CD4-positive, alpha-beta T cell treated with Interleukin-15 for 1 hour (primary cell): ENCODE results near the gene ADCY9.
A peak's percentile ranks its signal among the peaks of the same experiment; 100 is the strongest.
"Not testable (repeated sequence)": the region's sequence is repeated elsewhere in the genome, so short reads cannot be mapped to it uniquely, and the experiment has no call there.

Experiments used
- DNase-seq: peaks from one replicate; pipeline ENCODE4 v3.0.0-alpha.2; 2020

ADCY9 gene

DNA sequence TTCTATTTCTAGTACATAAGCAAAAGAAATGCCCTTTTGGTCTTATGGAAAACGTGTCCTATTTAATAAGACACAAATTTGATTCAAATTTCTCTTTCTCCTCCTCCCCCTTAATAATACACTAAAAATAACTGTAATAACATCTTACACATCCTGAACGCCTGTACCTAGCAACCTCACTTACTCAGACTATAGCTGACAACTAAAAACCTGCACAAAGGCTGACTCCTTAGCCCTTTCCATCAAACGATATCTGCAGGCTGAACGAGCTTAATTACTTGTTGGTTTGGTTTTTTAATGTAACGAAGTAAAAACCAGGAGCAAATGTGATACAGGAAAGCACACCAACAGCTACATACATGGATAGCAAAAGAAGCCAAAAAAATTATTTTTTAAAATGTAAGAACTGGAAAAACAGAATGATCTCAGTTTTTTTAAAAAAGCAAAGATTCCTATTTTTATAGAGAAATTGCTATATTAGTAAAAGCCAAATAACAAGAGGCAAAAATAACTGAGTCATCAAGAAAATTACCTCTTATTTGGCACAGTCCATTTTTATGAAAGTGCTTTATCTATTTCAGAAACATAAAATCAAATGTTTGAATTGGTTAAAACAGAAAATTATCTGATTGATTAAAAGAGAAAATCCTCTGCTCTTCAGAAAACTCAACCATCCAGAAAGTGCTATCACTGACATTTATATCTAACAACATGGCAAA lies 23.5 kb downstream of the ADCY9 start:
- no peak for DNase-seq

DNA sequence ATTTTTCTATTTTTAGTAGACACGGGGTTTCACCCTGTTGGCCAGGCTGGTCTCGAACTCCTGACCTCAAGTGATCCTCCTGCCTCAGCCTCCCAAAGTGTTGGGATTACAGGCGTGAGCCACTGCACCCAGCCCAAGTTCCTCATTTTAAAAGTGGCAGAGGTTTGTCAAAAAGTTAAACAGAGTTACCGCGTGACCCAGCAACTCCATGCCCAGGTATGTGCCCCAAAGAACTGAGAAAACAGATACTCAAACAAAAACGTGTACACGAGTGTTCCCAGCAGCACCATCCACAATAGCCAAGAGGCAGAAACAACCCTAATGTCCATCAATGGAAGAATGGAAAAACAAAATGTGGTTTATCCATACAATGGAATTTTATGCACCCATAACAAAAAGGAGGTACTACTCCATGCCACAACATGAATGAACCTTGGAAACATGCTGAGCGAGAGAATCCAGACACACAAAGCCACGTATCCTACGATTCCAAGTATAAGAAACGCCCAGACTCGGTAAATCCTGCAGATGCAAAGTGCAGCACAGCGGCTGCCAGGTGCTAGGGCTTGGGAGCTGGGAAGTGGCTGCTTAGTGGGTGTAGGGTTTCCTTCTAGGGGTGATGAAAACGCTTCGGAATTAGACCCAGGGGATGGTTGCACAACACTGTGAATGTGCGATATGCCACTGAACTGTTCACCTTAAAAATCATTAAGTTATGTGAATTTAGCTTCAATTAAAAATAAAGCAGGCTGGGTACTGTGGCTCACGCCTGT lies 24.8 kb downstream of the ADCY9 start:
- DNase-seq, result no peak

DNA sequence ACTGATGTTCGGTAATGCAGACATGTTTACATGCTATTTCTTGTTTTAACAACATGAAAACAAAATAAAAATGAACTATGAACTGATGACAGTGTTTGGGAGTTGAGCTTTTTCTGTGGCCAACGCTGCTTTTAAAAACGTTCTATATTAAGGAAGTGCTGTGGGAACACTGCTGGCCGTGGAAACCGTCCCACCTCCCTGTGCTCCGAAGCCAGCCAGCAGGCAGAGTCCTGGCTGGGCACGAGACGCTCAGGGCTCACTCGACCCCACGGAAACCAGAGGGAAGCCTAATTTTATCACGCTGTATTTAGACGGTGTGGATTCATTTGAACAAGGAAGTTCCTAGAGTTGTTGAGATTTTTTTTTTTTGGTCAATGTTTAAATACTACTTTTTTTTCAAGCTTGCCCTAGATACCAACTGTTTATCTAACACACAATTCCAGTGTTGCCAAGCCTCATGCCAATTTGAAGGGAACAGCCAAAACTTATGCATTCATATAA lies 25.8 kb downstream of the ADCY9 start:
- DNase-seq, result no peak

DNA sequence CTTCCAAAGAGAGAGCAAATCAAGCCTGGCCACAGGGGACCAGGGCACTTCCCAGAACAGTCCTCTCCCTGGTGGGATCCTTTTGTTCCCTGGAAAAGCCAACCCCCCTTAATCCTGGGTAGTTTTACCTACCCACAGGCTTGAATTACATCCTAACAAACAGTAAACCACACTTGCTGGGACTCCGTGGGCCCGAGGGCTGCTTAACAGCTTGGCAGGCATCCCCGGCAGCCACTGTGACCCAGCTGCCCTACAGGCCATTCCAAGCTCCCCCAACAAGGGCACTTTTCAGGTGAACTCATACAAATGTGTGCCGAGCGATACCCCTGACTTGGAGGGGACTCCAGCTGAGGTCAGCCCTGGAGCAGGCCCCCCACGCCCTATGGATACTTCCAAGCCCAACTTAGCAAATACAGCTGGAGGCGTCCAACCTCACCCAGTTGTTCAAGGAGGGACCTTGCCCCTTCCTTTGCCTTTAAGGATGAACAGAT lies 26.4 kb downstream of the ADCY9 start:
- DNase-seq, result no peak

- DNase-seq, result no peak
These were observed 26.9 kb downstream of the ADCY9 start for GRCh38 chr16:4089251-4089810.

- no peak for DNase-seq
These were observed 28.2 kb downstream of the ADCY9 start for GRCh38 chr16:4087990-4088577.

GRCh38 chr16:4087099-4087885 lies 28.9 kb downstream of the ADCY9 start:
- DNase-seq, result no peak

GRCh38 chr16:4086153-4086552 lies 30.1 kb downstream of the ADCY9 start:
- no peak for DNase-seq

- no peak for DNase-seq
These were observed 30.8 kb downstream of the ADCY9 start for GRCh38 chr16:4085405-4085970.

DNA sequence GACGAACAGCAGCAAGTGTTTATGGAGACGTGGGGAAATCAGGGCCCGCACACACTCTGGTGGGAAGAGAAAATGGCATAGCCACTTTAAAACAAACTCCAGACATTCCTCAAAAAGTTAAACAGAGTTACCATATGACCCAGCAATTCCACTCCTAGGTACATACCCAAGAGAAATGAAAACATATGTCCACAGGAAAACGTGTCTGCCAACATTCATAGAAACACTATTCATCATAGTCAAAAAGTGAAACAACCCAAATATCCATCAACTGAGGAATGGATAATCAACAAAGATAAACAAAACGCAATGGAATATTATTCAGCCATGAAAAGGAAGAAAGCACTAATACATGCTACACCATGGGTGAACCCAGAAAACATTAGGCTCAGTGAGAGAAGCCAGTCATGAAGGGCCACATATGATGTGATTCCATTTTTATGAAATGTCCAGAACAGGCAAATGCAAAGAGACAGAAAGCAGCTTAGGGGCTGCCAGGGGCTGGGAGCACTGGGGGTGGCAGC lies 32.8 kb downstream of the ADCY9 start:
- DNase-seq, result no peak

GRCh38 chr16:4082474-4083044 lies 33.7 kb downstream of the ADCY9 start:
- no peak for DNase-seq

- DNase-seq, result peak; percentile 40
These were observed 34.7 kb downstream of the ADCY9 start for GRCh38 chr16:4081521-4082021.

- DNase-seq, result no peak
These were observed 35.2 kb downstream of the ADCY9 start for GRCh38 chr16:4081047-4081446.

GRCh38 chr16:4077174-4077649 lies 39.0 kb downstream of the ADCY9 start:
- no peak for DNase-seq

- DNase-seq, result no peak
These were observed 40.7 kb downstream of the ADCY9 start for GRCh38 chr16:4075534-4075933.

DNA sequence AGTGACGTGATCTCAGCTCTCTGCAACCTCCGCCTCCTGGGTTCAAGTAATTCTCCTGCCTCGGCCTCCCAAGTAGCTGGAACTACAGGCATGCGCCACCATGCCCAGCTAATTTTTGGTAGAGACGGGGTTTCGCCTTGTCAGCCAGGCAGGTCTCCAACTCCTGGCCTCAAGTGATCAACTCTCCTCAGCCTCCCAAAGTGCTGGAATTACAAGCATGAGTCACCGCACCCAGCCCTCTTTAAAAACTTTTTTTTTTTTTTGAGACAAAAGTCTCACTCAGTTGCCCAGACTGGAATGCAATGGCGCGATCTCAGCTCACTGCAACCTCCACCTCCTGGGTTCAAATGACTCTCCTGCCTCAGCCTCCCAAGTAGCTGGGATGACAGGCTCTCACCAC lies 43.1 kb downstream of the ADCY9 start:
- DNase-seq, result not testable (repeated sequence)

- DNase-seq, result no peak
These were observed 44.3 kb downstream of the ADCY9 start for GRCh38 chr16:4071686-4072561.

DNA sequence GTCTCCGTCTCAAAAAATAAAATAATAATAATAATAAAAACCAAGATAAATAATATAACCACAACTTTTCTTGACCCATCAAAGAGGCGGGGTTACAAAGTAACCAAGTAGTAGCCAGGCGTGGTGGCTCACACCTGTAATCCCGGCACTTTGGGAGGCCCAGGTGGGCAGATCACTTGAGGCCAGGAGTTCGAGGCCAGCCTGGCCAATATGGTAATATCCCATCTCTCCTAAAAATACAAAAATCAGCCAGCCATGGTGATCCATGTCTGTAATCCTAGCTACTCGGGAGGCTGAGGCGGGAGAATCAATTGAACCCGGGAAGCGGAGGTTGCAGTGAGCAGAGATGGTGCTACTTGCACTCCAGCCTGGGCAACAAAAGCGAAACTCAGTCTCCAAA lies 45.3 kb downstream of the ADCY9 start:
- no peak for DNase-seq

GRCh38 chr16:4067262-4068001 lies 48.8 kb downstream of the ADCY9 start:
- no peak for DNase-seq
